ENCODE measurements around the gene MYH3.

DNA sequence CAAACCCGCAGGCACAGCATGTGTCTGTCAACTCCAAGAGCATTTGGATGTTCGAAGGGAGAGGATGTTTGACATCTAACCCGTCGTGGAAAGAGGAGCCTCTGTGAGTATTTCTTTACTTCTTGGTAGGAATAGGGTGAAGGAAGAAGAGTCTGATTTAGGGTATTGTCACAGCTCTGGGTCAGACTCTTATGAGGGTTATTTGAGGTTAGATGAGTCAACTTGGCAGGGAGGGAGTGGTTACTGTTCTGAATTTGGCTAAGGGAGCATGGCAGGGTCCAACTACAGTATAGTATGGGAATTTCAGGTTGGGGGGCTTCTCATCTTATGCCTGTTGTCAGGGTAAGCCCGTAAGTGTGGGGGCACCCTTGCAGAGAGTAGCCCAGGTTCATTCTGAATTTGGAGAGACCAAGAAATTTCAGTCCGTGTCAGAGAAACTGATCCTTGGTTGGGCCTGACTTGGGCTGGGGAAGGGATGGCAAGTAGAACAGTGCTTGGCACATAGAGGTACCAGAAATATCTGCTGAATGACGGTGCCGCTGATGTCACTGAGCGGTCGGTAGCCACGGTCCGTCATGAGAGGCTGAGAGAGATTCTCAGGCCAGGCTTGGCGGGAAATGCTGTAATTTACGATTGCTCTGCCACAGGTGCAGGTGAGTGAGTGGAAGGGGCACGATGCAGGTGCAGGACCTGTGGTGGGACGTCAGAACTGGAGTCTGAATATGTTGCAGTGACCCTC, 43.2 kb downstream of the MYH3 start:
- TF ChIP-seq, protein P1, sequence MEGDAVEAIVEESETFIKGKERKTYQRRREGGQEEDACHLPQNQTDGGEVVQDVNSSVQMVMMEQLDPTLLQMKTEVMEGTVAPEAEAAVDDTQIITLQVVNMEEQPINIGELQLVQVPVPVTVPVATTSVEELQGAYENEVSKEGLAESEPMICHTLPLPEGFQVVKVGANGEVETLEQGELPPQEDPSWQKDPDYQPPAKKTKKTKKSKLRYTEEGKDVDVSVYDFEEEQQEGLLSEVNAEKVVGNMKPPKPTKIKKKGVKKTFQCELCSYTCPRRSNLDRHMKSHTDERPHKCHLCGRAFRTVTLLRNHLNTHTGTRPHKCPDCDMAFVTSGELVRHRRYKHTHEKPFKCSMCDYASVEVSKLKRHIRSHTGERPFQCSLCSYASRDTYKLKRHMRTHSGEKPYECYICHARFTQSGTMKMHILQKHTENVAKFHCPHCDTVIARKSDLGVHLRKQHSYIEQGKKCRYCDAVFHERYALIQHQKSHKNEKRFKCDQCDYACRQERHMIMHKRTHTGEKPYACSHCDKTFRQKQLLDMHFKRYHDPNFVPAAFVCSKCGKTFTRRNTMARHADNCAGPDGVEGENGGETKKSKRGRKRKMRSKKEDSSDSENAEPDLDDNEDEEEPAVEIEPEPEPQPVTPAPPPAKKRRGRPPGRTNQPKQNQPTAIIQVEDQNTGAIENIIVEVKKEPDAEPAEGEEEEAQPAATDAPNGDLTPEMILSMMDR (IDR thresholded peaks at IDR 0.05; ENCODE audit: low read depth, low read length, poor library complexity, severe bottlenecking), result no peak
- TF ChIP-seq EZH2phosphoT487 (IDR thresholded peaks at IDR 0.05; ENCODE audit: borderline replicate concordance, low read length), result no peak

Data from DOHH2 (cell line).